Measurements from ENCODE around the gene CLDND1. TPM values are rescaled to one million over a fixed set of nuclear protein-coding genes. Genes with fewer than 3 reads are reported as not detected.

Gene CLDND1
- total and polyA plus RNA-seq, 10 of the 15 experiments (the other 5 are each of a cell fraction or from before 2014, with no cell fraction given), result 97.8 to 225 (median 152) TPM

DNA sequence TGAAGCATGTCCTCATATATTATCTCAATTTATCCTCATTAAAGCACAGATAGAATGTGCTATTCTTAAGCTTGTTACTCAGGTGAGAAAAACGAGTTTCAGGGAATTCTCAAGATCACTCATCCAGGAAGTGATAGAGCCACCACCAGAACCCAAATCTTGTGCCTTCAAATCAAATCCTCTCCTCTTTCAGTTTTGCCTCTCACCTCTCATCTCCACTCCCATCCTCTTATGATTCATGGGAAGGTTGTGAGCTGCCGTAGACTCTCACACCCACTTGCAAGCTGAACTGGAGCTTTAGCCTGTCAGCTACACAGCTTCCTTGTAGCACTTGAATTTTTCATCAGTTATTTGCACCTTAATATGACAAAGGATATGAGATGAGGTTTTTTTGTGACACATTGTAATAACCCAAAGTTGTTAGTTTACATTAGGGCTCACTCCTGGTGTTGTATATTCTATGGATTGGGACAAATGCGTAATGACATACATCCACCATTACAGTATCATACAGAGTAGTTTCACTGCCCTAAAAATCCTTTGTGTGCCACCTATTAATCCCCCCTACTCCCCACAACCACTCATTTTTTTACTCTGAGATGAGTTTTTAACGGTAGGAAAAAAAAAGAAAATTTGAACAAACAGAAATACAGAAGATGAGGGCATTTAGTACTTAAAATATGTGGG lies 34.8 kb upstream of the CLDND1 start (continued):
- no peak for TF ChIP-seq SP1 (IDR thresholded peaks at IDR 0.05; ENCODE audit: low read depth, low read length)
- peak; percentile 81; the same call in 1 of the 2 replicates for TF ChIP-seq IRF4 (IDR thresholded peaks at IDR 0.05; ENCODE audit: low read depth, low read length)
- TF ChIP-seq, protein P1, sequence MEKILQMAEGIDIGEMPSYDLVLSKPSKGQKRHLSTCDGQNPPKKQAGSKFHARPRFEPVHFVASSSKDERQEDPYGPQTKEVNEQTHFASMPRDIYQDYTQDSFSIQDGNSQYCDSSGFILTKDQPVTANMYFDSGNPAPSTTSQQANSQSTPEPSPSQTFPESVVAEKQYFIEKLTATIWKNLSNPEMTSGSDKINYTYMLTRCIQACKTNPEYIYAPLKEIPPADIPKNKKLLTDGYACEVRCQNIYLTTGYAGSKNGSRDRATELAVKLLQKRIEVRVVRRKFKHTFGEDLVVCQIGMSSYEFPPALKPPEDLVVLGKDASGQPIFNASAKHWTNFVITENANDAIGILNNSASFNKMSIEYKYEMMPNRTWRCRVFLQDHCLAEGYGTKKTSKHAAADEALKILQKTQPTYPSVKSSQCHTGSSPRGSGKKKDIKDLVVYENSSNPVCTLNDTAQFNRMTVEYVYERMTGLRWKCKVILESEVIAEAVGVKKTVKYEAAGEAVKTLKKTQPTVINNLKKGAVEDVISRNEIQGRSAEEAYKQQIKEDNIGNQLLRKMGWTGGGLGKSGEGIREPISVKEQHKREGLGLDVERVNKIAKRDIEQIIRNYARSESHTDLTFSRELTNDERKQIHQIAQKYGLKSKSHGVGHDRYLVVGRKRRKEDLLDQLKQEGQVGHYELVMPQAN (conservative IDR thresholded peaks at IDR 0.05), result no peak
- peak; percentile 39 for TF ChIP-seq PBX3 (IDR thresholded peaks at IDR 0.05; ENCODE audit: insufficient replicate concordance, low read depth, low read length)
- TF ChIP-seq KLF5 (IDR thresholded peaks at IDR 0.05; ENCODE audit: partially characterized antibody), result no peak
- TF ChIP-seq EP300 (IDR thresholded peaks at IDR 0.05; ENCODE audit: borderline replicate concordance in 1 of 2, control insufficient read depth in 1 of 2, low read depth in 2 of 2, low read length in 2 of 2), result peak; percentile 67 to 79; a peak in 2 of 4 replicates
- peak; percentile 86 for TF ChIP-seq IKZF1 (conservative IDR thresholded peaks at IDR 0.05)
- no peak for TF ChIP-seq USF2 (IDR thresholded peaks at IDR 0.05; ENCODE audit: borderline replicate concordance, low read depth, low read length)
- peak; percentile 87 to 89 for TF ChIP-seq IKZF2 (IDR thresholded peaks at IDR 0.05)
- TF ChIP-seq, protein P2, sequence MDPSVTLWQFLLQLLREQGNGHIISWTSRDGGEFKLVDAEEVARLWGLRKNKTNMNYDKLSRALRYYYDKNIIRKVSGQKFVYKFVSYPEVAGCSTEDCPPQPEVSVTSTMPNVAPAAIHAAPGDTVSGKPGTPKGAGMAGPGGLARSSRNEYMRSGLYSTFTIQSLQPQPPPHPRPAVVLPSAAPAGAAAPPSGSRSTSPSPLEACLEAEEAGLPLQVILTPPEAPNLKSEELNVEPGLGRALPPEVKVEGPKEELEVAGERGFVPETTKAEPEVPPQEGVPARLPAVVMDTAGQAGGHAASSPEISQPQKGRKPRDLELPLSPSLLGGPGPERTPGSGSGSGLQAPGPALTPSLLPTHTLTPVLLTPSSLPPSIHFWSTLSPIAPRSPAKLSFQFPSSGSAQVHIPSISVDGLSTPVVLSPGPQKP (IDR thresholded peaks at IDR 0.05; ENCODE audit: low read depth, low read length), result no peak
- peak; percentile 56 to 70; a peak in 3 of 4 replicates for TF ChIP-seq BHLHE40 (IDR thresholded peaks at IDR 0.05; ENCODE audit: borderline replicate concordance in 1 of 2, low read depth in 2 of 2, low read length in 1 of 2)
- TF ChIP-seq TCF3 (IDR thresholded peaks at IDR 0.05; ENCODE audit: borderline replicate concordance, insufficient read depth, low read depth, low read length), result no peak
- TF ChIP-seq ATF3 (IDR thresholded peaks at IDR 0.05; ENCODE audit: borderline replicate concordance, extremely low read depth, low read depth, low read length), result no peak
- TF ChIP-seq ETV6 (conservative IDR thresholded peaks at IDR 0.05 in 1 of 2, IDR thresholded peaks at IDR 0.05 in 1 of 2; ENCODE audit: borderline replicate concordance in 1 of 2, low read depth in 1 of 2), result peak in 1 of 2 experiments; percentile 44; a peak in 1 of 4 replicates
- TF ChIP-seq DPF2 (IDR thresholded peaks at IDR 0.05), result 0 out of 2 replicates have a peak, but pooled peaks have one; percentile 51
- TF ChIP-seq E2F4 (IDR thresholded peaks at IDR 0.05; ENCODE audit: low read depth, low read length), result no peak
- TF ChIP-seq MYC (IDR thresholded peaks at IDR 0.05; ENCODE audit: insufficient read depth, insufficient read length, insufficient replicate concordance, low read length, severe bottlenecking), result no peak
- TF ChIP-seq SMC3 (IDR thresholded peaks at IDR 0.05; ENCODE audit: borderline replicate concordance, low read length), result no peak
- peak; percentile 62 for TF ChIP-seq MEF2B (IDR thresholded peaks at IDR 0.05; ENCODE audit: partially characterized antibody, poor library complexity, severe bottlenecking)
- TF ChIP-seq MTA2 (IDR thresholded peaks at IDR 0.05; ENCODE audit: low read depth), result peak; percentile 77
- TF ChIP-seq NFIC (IDR thresholded peaks at IDR 0.05; ENCODE audit: low read depth, low read length), result no peak; the same call in none of the 2 replicates
